HCT116 (cell line): ENCODE data around the gene MEIS2. TPM values are rescaled to one million over a fixed set of nuclear protein-coding genes. Genes with fewer than 3 reads are reported as not detected.

Source experiments
- ATAC-seq: fragments of 200-7000 bp; cut with Tn5 transposase; 2 replicates; pipeline ENCODE4 v1.9.1; 2020; ENCODE audit warnings: mild to moderate bottlenecking, moderate library complexity
- BruUV-seq: library from RNA; stranded (reverse); fragments of 400-500 nt; replicated peaks from 2 replicates; lab custom pipeline; 2021; lab: Mats Ljungman, UMichigan
- CTCF ChIA-PET: fragments of 300-600 bp; sonication (Branson Sonifier 250); formaldehyde crosslinking; loops from one replicate; lab custom pipeline; 2021; ENCODE audit warnings: antibody characterized with exemption; lab: Charles Lee
- POLR2A ChIA-PET: fragments of 300-600, 350-600 bp; sonication (Branson Sonifier 250); formaldehyde crosslinking; loops from one replicate; lab custom pipeline; 2021; ENCODE audit warnings: antibody characterized with exemption; lab: Charles Lee
- RAD21 ChIA-PET, 2 experiments: fragments of 300-600 bp; sonication (Branson Sonifier 250); formaldehyde crosslinking; loops; one replicate each; lab custom pipeline; 2023; ENCODE audit warnings: low total read pairs in 2 of 2; ENCODE audit not compliant: uncharacterized antibody in 2 of 2, unreplicated experiment in 2 of 2, low non-redundant PET in 1 of 2; lab: Charles Lee
- DNase-seq: peaks from one replicate; pipeline ENCODE4 v3.0.0-alpha.2; 2010; ENCODE audit warnings: low read depth, low spot score
- H2AFZ ChIP-seq: fragments of 200-600 bp; shearing (Covaris generic), sonication (generic); 2 replicates; pipeline ENCODE4 v1.6.1; 2017; ENCODE audit warnings: low read depth, mixed run types, mixed read lengths, antibody characterized with exemption, low read length; ENCODE audit not compliant: poor library complexity, severe bottlenecking
- H3K27ac ChIP-seq: 2 replicates; pipeline ENCODE4 v1.5.1; 2012; ENCODE audit warnings: low read depth, low read length
- H3K27me3 ChIP-seq: fragments of 200-600 bp; sonication (generic); 2 replicates; pipeline ENCODE4 v1.6.1; 2016; ENCODE audit warnings: mixed run types, low read length, mixed read lengths; ENCODE audit not compliant: insufficient read depth
- H3K36me3 ChIP-seq, 2 experiments: fragments of 200-500 bp in 1 of 2; fragments of 200-600 bp in 1 of 2; sonication (Bioruptor generic) in 1 of 2; sonication (generic) in 1 of 2; 2 replicates each; pipeline versions ENCODE4 v1.5.1 to v1.6.1; 2014 to 2016; ENCODE audit warnings: low read length in 2 of 2, inconsistent platforms in 1 of 2, mixed read lengths in 1 of 2, mixed run types in 1 of 2; ENCODE audit not compliant: insufficient read depth in 2 of 2, control insufficient read depth in 1 of 2
- H3K4me1 ChIP-seq, 2 experiments: fragments of 200-600 bp in 1 of 2; sonication (generic) in 1 of 2; 2 replicates each; pipeline versions ENCODE4 v1.5.1 to v1.6.1; 2012 to 2017; ENCODE audit warnings: low read length in 2 of 2, inconsistent platforms in 1 of 2, mild to moderate bottlenecking in 1 of 2, mixed read lengths in 1 of 2, mixed run types in 1 of 2, moderate library complexity in 1 of 2; ENCODE audit not compliant: insufficient read depth in 2 of 2, control insufficient read depth in 1 of 2
- H3K4me2 ChIP-seq: fragments of 200-600 bp; sonication (generic); 2 replicates; pipeline ENCODE4 v1.6.1; 2017; ENCODE audit warnings: mixed run types, low read length, mixed read lengths
- H3K4me3 ChIP-seq, 2 experiments: fragments of 200-600 bp in 1 of 2; sonication (generic) in 1 of 2; replicated peaks in 1 of 2; 2 replicates each; pipeline ENCODE4 v1.5.1; 2011 to 2016; ENCODE audit warnings: low read length in 2 of 2, control low read depth in 1 of 2, low read depth in 1 of 2, mild to moderate bottlenecking in 1 of 2, mixed read lengths in 1 of 2, mixed run types in 1 of 2
- H3K79me2 ChIP-seq: fragments of 200-600 bp; sonication (generic); 2 replicates; pipeline ENCODE4 v1.6.1; 2017; ENCODE audit warnings: mild to moderate bottlenecking, mixed run types, low read length, moderate library complexity, mixed read lengths; ENCODE audit not compliant: insufficient read depth
- H3K9ac ChIP-seq: fragments of 200-600 bp; sonication (generic); 2 replicates; pipeline ENCODE4 v1.6.1; 2016; ENCODE audit warnings: low read length, mixed read lengths
- H3K9me2 ChIP-seq: fragments of 200-600 bp; sonication (generic), shearing (Covaris generic); 2 replicates; pipeline ENCODE4 v1.6.1; 2017; ENCODE audit warnings: mixed run types, mild to moderate bottlenecking, moderate library complexity; ENCODE audit not compliant: insufficient read depth
- H3K9me3 ChIP-seq, 2 experiments: fragments of 200-500 bp in 1 of 2; fragments of 200-600 bp in 1 of 2; sonication (Bioruptor generic) in 1 of 2; sonication (generic) in 1 of 2; 2 replicates each; pipeline ENCODE4 v1.6.1; 2014 to 2017; ENCODE audit warnings: low read length in 2 of 2, mixed read lengths in 2 of 2, inconsistent platforms in 1 of 2, low read depth in 1 of 2, mild to moderate bottlenecking in 1 of 2, mixed run types in 1 of 2, moderate library complexity in 1 of 2; ENCODE audit not compliant: control insufficient read depth in 1 of 2, insufficient read depth in 1 of 2
- H4K20me1 ChIP-seq: fragments of 200-600 bp; sonication (generic), shearing (Covaris generic); 2 replicates; pipeline ENCODE4 v1.6.1; 2017; ENCODE audit warnings: mixed run types, mild to moderate bottlenecking, moderate library complexity; ENCODE audit not compliant: insufficient read depth
- CBX3 ChIP-seq: IDR thresholded peaks from 2 replicates; pipeline ENCODE4 v1.6.1; 2012; ENCODE audit warnings: low read depth
- CEBPB ChIP-seq: IDR thresholded peaks from 2 replicates; pipeline ENCODE4 v1.6.1; 2012; ENCODE audit warnings: low read depth
- EGR1 ChIP-seq: IDR thresholded peaks from 2 replicates; pipeline ENCODE4 v1.6.1; 2012; ENCODE audit warnings: low read depth
- EZH2 ChIP-seq: fragments of 200-600 bp; sonication (generic); IDR thresholded peaks from 2 replicates; pipeline ENCODE4 v1.6.1; 2017; ENCODE audit warnings: antibody characterized with exemption, mixed run types
- EZH2phosphoT487 ChIP-seq: fragments of 200-600 bp; IDR thresholded peaks from 2 replicates; pipeline ENCODE4 v1.6.1; 2018; ENCODE audit warnings: antibody characterized with exemption, borderline replicate concordance
- FOSL1 ChIP-seq: IDR thresholded peaks from 2 replicates; pipeline ENCODE4 v1.6.1; 2012; ENCODE audit warnings: low read depth
- POLR2A ChIP-seq: IDR thresholded peaks from 2 replicates; pipeline ENCODE4 v1.7.0; 2011; ENCODE audit warnings: borderline replicate concordance; ENCODE audit not compliant: insufficient read depth, insufficient read length; ENCODE audit errors: extremely low read depth
- RAD21 ChIP-seq: IDR thresholded peaks from 2 replicates; pipeline ENCODE4 v1.6.1; 2012; ENCODE audit warnings: low read depth, mild to moderate bottlenecking
- SRF ChIP-seq: IDR thresholded peaks from 2 replicates; pipeline ENCODE4 v1.6.1; 2012; ENCODE audit warnings: low read depth
- TCF7L2 ChIP-seq: IDR thresholded peaks from 2 replicates; pipeline ENCODE4 v1.7.0; 2011; ENCODE audit warnings: borderline replicate concordance, inconsistent platforms; ENCODE audit not compliant: insufficient read depth, insufficient read length; ENCODE audit errors: extremely low read depth
- YY1 ChIP-seq: IDR thresholded peaks from 2 replicates; pipeline ENCODE4 v1.6.1; 2011; ENCODE audit warnings: low read length, low read depth, moderate library complexity, mild to moderate bottlenecking; ENCODE audit not compliant: insufficient replicate concordance; ENCODE audit errors: extremely low read depth
- ZFX ChIP-seq: fragments of 450-650 bp; IDR thresholded peaks from 2 replicates; pipeline ENCODE4 v1.6.1; 2017
- ZNF274 ChIP-seq: fragments of 200-500 bp; sonication (Bioruptor generic); IDR thresholded peaks from 2 replicates; pipeline ENCODE4 v1.6.1; 2014; ENCODE audit warnings: mild to moderate bottlenecking, low read depth, low read length, inconsistent platforms
- intact Hi-C: fragments of 100-400 bp; cut with micrococcal nuclease; formaldehyde crosslinking; loops from 2 replicates; pipeline ENCODE4 v1.10.0; 2022
- total RNA-seq: library from RNA; stranded (reverse); gene quantifications from one replicate; pipeline ENCODE4 v1.2.1, GENCODE V29; 2021; ENCODE audit not compliant: unreplicated experiment
- TF ChIP-seq, protein P1 (sequence below): IDR thresholded peaks from 2 replicates; pipeline ENCODE4 v1.6.1; 2012
- TF ChIP-seq, protein P2 (sequence below), 3 experiments: fragments of 200-600 bp in 1 of 3; sonication (generic) in 1 of 3; IDR thresholded peaks in 2 of 3; conservative IDR thresholded peaks in 1 of 3; 2 replicates each; pipeline ENCODE4 v1.5.1; 2012 to 2017; ENCODE audit warnings: low read depth in 2 of 3, low read length in 2 of 3, antibody characterized with exemption in 1 of 3, borderline replicate concordance in 1 of 3, control low read depth in 1 of 3, mild to moderate bottlenecking in 1 of 3, mixed read lengths in 1 of 3, mixed run types in 1 of 3, moderate library complexity in 1 of 3; ENCODE audit not compliant: insufficient read depth in 1 of 3
- TF ChIP-seq, protein P3 (sequence below): IDR thresholded peaks from 2 replicates; pipeline ENCODE4 v1.6.1; 2012
- TF ChIP-seq, protein P4 (sequence below): IDR thresholded peaks from 2 replicates; pipeline ENCODE4 v1.6.1; 2012; ENCODE audit warnings: low read depth

Gene MEIS2
- total RNA-seq, 1 experiment from 2014 or later, result 11.5 TPM

DNA sequence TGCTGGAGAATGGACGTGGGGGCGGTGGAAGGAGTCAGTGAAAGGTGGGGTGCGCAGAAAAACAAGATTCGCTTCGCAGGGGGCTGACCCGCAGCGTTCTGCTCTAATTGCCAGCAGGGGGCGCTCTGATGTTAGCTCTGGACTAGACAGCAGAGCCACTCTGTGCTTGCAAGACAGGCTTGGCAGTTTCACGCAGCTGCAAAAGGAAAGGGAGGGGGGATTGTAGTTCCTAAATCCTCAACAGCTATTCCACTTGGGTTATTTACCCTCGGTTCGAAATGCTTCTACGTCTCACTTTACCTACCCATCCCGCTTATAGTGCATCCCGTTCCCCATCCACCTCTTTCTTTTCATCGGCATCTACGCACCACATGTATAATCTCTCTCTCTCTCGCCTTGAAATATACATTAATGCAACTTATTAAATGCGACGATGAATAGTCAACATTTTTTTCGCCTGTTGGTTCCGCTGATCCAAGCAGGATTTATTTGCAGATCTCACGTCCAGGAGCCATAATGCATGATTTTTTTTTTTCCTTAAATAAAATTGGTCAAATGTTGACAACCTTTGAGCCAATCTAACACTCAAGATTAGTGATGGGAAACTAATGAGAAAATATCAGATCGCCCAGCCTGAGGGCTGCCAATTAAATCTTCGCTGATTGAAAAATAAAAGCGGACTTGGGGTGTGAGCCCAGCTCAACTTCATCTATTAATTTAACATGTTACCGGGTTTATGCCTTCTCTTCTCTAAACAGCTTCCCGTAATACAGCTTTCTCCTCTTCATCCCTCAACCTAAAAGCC lies 216.4 kb downstream of the MEIS2 start:
- Histone ChIP-seq H3K9me2 (no peaks in the 10 kb centered on the region), H3K4me2 (peak overlapping the region; percentile 12; the same call in 1 of the 2 replicates), H3K36me3 (no peaks in the 10 kb centered on the region), H3K9ac (no peak overlapping the region), H2AFZ (peak overlapping the region; percentile 36), H4K20me1 (no peaks in the 10 kb centered on the region), H3K27me3 (no peaks in the 10 kb centered on the region), H3K27ac (no peak overlapping the region), H3K79me2 (no peaks in the 10 kb centered on the region), H3K4me3 (no peak overlapping the region), H3K9me3 (no peaks in the 10 kb centered on the region), H3K4me1 (no peaks in the 10 kb centered on the region)
- no peak for TF ChIP-seq FOSL1
- no peak for TF ChIP-seq TCF7L2
- TF ChIP-seq, protein P1, sequence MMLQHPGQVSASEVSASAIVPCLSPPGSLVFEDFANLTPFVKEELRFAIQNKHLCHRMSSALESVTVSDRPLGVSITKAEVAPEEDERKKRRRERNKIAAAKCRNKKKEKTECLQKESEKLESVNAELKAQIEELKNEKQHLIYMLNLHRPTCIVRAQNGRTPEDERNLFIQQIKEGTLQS, result no peak
- TF ChIP-seq, protein P2, sequence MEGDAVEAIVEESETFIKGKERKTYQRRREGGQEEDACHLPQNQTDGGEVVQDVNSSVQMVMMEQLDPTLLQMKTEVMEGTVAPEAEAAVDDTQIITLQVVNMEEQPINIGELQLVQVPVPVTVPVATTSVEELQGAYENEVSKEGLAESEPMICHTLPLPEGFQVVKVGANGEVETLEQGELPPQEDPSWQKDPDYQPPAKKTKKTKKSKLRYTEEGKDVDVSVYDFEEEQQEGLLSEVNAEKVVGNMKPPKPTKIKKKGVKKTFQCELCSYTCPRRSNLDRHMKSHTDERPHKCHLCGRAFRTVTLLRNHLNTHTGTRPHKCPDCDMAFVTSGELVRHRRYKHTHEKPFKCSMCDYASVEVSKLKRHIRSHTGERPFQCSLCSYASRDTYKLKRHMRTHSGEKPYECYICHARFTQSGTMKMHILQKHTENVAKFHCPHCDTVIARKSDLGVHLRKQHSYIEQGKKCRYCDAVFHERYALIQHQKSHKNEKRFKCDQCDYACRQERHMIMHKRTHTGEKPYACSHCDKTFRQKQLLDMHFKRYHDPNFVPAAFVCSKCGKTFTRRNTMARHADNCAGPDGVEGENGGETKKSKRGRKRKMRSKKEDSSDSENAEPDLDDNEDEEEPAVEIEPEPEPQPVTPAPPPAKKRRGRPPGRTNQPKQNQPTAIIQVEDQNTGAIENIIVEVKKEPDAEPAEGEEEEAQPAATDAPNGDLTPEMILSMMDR (IDR thresholded peaks at IDR 0.05 in 2 of 3, conservative IDR thresholded peaks at IDR 0.05 in 1 of 3; ENCODE audit: borderline replicate concordance in 1 of 3, insufficient read depth in 1 of 3, low read depth in 2 of 3, low read length in 2 of 3), result peak; percentile 57 to 85 (median 85); a peak in 5 of 6 replicates
- TF ChIP-seq SRF, result no peak
- TF ChIP-seq ZNF274, result no peak
- TF ChIP-seq POLR2A, result no peak
- TF ChIP-seq CBX3, result no peak
- TF ChIP-seq, protein P3, sequence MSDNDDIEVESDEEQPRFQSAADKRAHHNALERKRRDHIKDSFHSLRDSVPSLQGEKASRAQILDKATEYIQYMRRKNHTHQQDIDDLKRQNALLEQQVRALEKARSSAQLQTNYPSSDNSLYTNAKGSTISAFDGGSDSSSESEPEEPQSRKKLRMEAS, result no peak
- TF ChIP-seq EGR1, result no peak
- TF ChIP-seq CEBPB, result no peak
- TF ChIP-seq RAD21, result peak; percentile 82
- TF ChIP-seq ZFX, result no peak
- no peak for TF ChIP-seq EZH2phosphoT487
- peak; percentile 10 for TF ChIP-seq YY1
- TF ChIP-seq EZH2, result no peak
- TF ChIP-seq, protein P4, sequence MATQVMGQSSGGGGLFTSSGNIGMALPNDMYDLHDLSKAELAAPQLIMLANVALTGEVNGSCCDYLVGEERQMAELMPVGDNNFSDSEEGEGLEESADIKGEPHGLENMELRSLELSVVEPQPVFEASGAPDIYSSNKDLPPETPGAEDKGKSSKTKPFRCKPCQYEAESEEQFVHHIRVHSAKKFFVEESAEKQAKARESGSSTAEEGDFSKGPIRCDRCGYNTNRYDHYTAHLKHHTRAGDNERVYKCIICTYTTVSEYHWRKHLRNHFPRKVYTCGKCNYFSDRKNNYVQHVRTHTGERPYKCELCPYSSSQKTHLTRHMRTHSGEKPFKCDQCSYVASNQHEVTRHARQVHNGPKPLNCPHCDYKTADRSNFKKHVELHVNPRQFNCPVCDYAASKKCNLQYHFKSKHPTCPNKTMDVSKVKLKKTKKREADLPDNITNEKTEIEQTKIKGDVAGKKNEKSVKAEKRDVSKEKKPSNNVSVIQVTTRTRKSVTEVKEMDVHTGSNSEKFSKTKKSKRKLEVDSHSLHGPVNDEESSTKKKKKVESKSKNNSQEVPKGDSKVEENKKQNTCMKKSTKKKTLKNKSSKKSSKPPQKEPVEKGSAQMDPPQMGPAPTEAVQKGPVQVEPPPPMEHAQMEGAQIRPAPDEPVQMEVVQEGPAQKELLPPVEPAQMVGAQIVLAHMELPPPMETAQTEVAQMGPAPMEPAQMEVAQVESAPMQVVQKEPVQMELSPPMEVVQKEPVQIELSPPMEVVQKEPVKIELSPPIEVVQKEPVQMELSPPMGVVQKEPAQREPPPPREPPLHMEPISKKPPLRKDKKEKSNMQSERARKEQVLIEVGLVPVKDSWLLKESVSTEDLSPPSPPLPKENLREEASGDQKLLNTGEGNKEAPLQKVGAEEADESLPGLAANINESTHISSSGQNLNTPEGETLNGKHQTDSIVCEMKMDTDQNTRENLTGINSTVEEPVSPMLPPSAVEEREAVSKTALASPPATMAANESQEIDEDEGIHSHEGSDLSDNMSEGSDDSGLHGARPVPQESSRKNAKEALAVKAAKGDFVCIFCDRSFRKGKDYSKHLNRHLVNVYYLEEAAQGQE, result no peak
- ATAC-seq (peak; percentile 99), DNase-seq (peak; percentile 63)
- ChIA-PET RAD21 (interaction anchor here (1.0 to 1.1 kb wide), 2 partner anchors 250 to 1365 kb away, joined by 4 to 5 read pairs; no protein-coding TSS in a partner anchor), POLR2A (no interaction called here), CTCF (interaction anchor here (0.6 to 2.4 kb wide), 11 partner anchors 9 to 629 kb away, joined by 3 to 27 read pairs (median 4); no protein-coding TSS in a partner anchor)
- intact Hi-C loops, result loop anchor here (1.0 to 10.0 kb wide), 5 partner anchors 250 to 1599 kb away; no protein-coding TSS in a partner anchor
- BruUV-seq, result no TSS peak
